ENCODE results near the gene ATG16L2.

Gene ATG16L2

GRCh38 chr11:72813740-72814285 is 398 bp upstream of the ATG16L2 start (continued):
- peak; percentile 27; the same call in 1 of the 2 replicates for TF ChIP-seq ZNF391 (tag by site-specific recombination; IDR thresholded peaks at IDR 0.05; ENCODE audit: borderline replicate concordance, low read depth)
- no peak for TF ChIP-seq ZNF114 (tag by site-specific recombination; IDR thresholded peaks at IDR 0.05)
- no peak for TF ChIP-seq ZBTB49 (tag by site-specific recombination; IDR thresholded peaks at IDR 0.05; ENCODE audit: low read depth)
- peak; percentile 89 for TF ChIP-seq ZBTB20 (tag by site-specific recombination; IDR thresholded peaks at IDR 0.05)
- no peak for TF ChIP-seq ZNF433 (tag by site-specific recombination; IDR thresholded peaks at IDR 0.05; ENCODE audit: low read depth)
- TF ChIP-seq ZNF843 (tag by site-specific recombination; IDR thresholded peaks at IDR 0.05) = no peak
- TF ChIP-seq ZNF138 (tag by site-specific recombination; IDR thresholded peaks at IDR 0.05; ENCODE audit: borderline replicate concordance) = no peak
- no peak for TF ChIP-seq ZNF704 (tag by site-specific recombination; IDR thresholded peaks at IDR 0.05)
- no peak for TF ChIP-seq ZBTB10 (tag by site-specific recombination; IDR thresholded peaks at IDR 0.05)
- TF ChIP-seq ZNF776 (tag by site-specific recombination; IDR thresholded peaks at IDR 0.05; ENCODE audit: borderline replicate concordance) = no peak
- TF ChIP-seq ZNF292 (tag by site-specific recombination; IDR thresholded peaks at IDR 0.05; ENCODE audit: borderline replicate concordance, low read depth) = no peak
- no peak for TF ChIP-seq ZNF791 (tag by site-specific recombination; IDR thresholded peaks at IDR 0.05)
- TF ChIP-seq ZNF248 (tag by site-specific recombination; IDR thresholded peaks at IDR 0.05) = no peak
- no peak for TF ChIP-seq PRDM4 (tag by site-specific recombination; IDR thresholded peaks at IDR 0.05)
- peak; percentile 99 for TF ChIP-seq PRDM10 (tag by site-specific recombination; IDR thresholded peaks at IDR 0.05)
- TF ChIP-seq ZSCAN5A (tag by site-specific recombination; IDR thresholded peaks at IDR 0.05) = no peak
- TF ChIP-seq ZNF544 (tag by site-specific recombination; IDR thresholded peaks at IDR 0.05) = no peak
- TF ChIP-seq ZNF560 (tag by site-specific recombination; IDR thresholded peaks at IDR 0.05; ENCODE audit: borderline replicate concordance) = no peak
- TF ChIP-seq ZNF155 (tag by site-specific recombination; IDR thresholded peaks at IDR 0.05) = no peak
- TF ChIP-seq ZNF530 (tag by site-specific recombination; IDR thresholded peaks at IDR 0.05; ENCODE audit: low read depth) = no peak

Measured in HEK293 (cell line).